Activated T-cell treated with anti-CD3 and anti-CD28 coated beads, Interleukin-2, amount 50 U/mL, for 4 hours (primary cell): ENCODE data around the gene ZYG11B. TPM values are rescaled to one million over a fixed set of nuclear protein-coding genes. Genes with fewer than 3 reads are reported as not detected.
"Not testable (repeated sequence)": the region's sequence is repeated elsewhere in the genome, so short reads cannot be mapped to it uniquely, and the experiment has no call there.

Source experiments
- ATAC-seq, 2 donors: fragments of 200-7000 bp; cut with Tn5 transposase; one replicate each; pipeline ENCODE4 v1.10.0; 2021
- DNase-seq: peaks from one replicate; pipeline ENCODE4 v3.0.0-alpha.2; 2020
- H3K27me3 Mint-ChIP-seq: one replicate; pipeline ENCODE4 v1.8.0; 2021; ENCODE audit warnings: low read depth, mixed read lengths
- H3K36me3 Mint-ChIP-seq: one replicate; pipeline ENCODE4 v1.8.0; 2022; ENCODE audit warnings: mixed read lengths; ENCODE audit not compliant: insufficient read depth
- H3K4me1 Mint-ChIP-seq: one replicate; pipeline ENCODE4 v1.8.0; 2021; ENCODE audit warnings: low read depth, mixed read lengths
- H3K4me3 Mint-ChIP-seq: one replicate; pipeline ENCODE4 v1.8.0; 2021; ENCODE audit warnings: mild to moderate bottlenecking, moderate library complexity, mixed read lengths
- H3K9me3 Mint-ChIP-seq: one replicate; pipeline ENCODE4 v1.8.0; 2021; ENCODE audit warnings: mixed read lengths
- total RNA-seq, 3 donors: library from RNA; stranded (reverse); gene quantifications; one replicate each; pipeline ENCODE4 v1.2.1, GENCODE V29; 2021

Gene ZYG11B
- total RNA-seq, 3 donors from 2014 or later, result 7.7 to 9.2 (median 7.7) TPM

DNA sequence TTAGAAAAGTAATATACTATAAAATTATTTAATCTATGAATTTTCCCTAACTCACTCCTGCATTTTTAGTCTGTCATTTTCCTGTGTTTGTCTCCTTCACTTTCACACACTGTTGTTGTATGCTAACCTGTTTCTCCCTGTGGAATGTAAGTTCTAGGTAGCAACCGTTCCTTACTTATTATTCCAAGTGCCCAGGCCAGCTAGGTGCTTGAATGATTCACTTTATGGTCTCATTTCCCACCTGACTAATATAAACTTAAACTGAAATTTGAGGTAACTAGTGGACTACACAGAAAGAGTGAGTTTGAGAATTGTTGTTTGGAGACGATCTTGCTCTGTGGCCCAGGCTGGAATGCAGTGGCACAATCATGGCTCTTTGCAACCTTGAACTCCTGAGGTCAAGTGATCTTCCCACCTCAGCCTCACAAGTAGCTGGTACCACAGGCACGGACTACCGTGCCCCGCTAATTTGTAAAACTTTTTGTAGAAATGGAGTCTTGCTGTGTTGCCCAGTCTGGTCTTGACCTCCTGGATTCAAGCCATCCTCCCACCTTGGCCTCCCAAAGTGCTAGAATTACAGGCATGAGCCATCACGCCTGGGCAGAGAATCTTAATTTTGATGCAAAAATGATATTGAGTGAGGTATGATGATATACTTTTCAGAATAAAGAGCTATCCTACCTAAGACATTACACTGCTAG, 1.9 kb downstream of the ZYG11B start:
- H3K9me3 Mint-ChIP-seq, result no peaks in the 10 kb centered on the region
- ATAC-seq (no peak), DNase-seq (no peak)
- no peak overlapping the region for H3K4me3 Mint-ChIP-seq
- peaks cover 3% of the 10 kb centered on the region for H3K36me3 Mint-ChIP-seq
- peaks cover 36% of the 10 kb centered on the region for H3K4me1 Mint-ChIP-seq
- H3K27me3 Mint-ChIP-seq, result peaks cover 2% of the 10 kb centered on the region

DNA sequence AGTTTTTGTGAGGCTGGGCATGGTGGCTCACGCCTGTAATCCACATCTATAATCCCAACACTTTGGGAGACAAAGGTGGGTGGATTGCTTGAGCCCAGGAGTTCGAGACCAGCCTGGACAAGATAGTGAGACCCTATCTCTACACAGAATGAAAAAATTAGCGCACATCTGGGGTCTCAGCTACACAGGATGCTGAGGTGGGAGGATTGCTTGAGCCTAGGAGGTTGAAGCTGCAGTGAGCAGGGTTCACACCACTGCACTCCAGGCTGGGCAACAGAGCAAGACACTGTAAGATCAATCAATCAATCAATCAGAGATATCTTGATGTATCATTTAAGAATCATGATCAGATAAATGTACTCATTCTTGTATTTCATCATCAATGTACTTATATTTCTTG, 7.1 kb downstream of the ZYG11B start:
- Mint-ChIP-seq H3K27me3 (no peaks in the 10 kb centered on the region), H3K4me3 (no peak overlapping the region), H3K4me1 (peaks cover 19% of the 10 kb centered on the region), H3K9me3 (no peaks in the 10 kb centered on the region), H3K36me3 (peaks cover 3% of the 10 kb centered on the region)
- DNase-seq (no peak), ATAC-seq (no peak)

GRCh38 chr1:52735371-52735770, 9.1 kb downstream of the ZYG11B start:
- not testable (repeated sequence) for H3K36me3 Mint-ChIP-seq, DNase-seq, H3K27me3 Mint-ChIP-seq, ATAC-seq, H3K9me3 Mint-ChIP-seq, H3K4me3 Mint-ChIP-seq
- peaks cover 16% of the 10 kb centered on the region for H3K4me1 Mint-ChIP-seq

- Mint-ChIP-seq H3K4me1 (peaks cover 15% of the 10 kb centered on the region), H3K4me3 (no peak overlapping the region), H3K9me3 (no peaks in the 10 kb centered on the region), H3K36me3 (peaks cover 4% of the 10 kb centered on the region), H3K27me3 (no peaks in the 10 kb centered on the region)
- DNase-seq, result no peak
- no peak for ATAC-seq
These were observed 11.9 kb downstream of the ZYG11B start for GRCh38 chr1:52738148-52738547.

DNA sequence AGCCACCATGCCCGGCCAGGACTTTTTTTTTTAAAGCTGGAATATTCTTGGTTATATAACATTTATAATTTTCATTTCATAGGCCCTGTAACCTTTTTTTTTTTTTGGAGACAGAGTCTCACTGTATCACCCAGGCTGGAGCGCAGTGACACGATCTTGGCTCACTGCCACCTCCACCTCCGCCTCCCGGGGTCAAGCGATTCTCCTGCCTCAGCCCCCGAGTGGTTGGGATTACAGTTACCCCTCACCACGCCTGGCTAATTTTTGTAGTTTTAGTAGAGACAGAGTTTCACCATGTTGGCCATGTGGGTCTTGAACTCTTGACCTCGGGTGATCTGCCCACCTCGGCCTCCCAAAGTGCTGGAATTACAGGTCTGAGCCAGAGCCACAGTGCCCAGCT, 12.6 kb downstream of the ZYG11B start:
- no peak overlapping the region for H3K4me3 Mint-ChIP-seq
- H3K9me3 Mint-ChIP-seq, result no peaks in the 10 kb centered on the region
- ATAC-seq (no peak), DNase-seq (no peak)
- H3K4me1 Mint-ChIP-seq, result peaks cover 15% of the 10 kb centered on the region
- no peaks in the 10 kb centered on the region for H3K27me3 Mint-ChIP-seq
- peaks cover 4% of the 10 kb centered on the region for H3K36me3 Mint-ChIP-seq

DNA sequence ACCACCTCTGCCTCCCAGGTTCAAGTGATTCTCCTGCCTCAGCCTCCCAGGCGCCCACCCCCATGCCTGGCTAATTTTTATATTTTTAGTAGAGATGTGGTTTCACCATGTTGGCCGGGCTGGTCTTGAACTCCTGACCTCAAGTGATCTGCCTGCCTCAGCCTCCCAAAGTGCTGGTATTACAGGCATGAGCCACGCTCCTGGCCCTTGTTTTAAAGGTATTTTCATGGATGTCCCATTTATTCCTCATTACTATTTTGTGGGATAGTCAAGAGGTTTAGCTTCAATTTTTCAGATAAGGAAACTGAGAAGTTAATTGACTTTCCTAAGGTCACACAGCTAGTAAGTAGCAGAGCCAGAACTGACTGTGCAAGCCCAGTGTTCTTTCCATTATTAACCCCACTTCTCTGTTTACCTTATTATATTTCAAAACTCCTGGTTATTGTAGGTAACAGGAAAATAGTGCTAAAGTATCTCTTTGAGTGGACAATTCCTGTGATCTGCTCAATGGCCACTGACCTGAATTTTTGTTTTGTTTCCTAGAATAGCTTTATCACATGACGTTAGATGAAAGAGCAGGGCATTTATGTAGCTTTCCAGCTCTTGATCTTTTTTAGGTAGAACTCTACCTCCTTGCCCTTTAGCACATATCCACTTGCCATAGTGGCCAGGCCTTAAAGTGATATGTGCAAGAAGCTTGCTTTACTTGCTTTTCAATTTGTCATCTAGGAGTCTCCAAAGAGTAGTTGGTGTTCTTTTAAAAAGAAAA, 13.6 kb downstream of the ZYG11B start:
- H3K36me3 Mint-ChIP-seq, result peaks cover 4% of the 10 kb centered on the region
- H3K4me1 Mint-ChIP-seq, result peaks cover 19% of the 10 kb centered on the region
- DNase-seq (no peak), ATAC-seq (no peak)
- no peaks in the 10 kb centered on the region for H3K9me3 Mint-ChIP-seq
- no peaks in the 10 kb centered on the region for H3K27me3 Mint-ChIP-seq
- H3K4me3 Mint-ChIP-seq, result no peak overlapping the region

- ATAC-seq, result no peak
- Mint-ChIP-seq H3K27me3 (no peaks in the 10 kb centered on the region), H3K36me3 (peaks cover 4% of the 10 kb centered on the region), H3K4me3 (no peak overlapping the region), H3K9me3 (no peaks in the 10 kb centered on the region), H3K4me1 (peaks cover 22% of the 10 kb centered on the region)
- DNase-seq, result no peak
These were observed 15.0 kb downstream of the ZYG11B start for GRCh38 chr1:52741259-52741658.

GRCh38 chr1:52746189-52746588, 19.9 kb downstream of the ZYG11B start:
- Mint-ChIP-seq H3K9me3 (no peaks in the 10 kb centered on the region), H3K36me3 (peaks cover 4% of the 10 kb centered on the region), H3K4me1 (peaks cover 26% of the 10 kb centered on the region), H3K4me3 (no peak overlapping the region), H3K27me3 (no peaks in the 10 kb centered on the region)
- no peak for ATAC-seq
- DNase-seq, result no peak

- Mint-ChIP-seq H3K4me1 (peaks cover 25% of the 10 kb centered on the region), H3K36me3 (no peaks in the 10 kb centered on the region), H3K9me3 (no peaks in the 10 kb centered on the region), H3K27me3 (no peaks in the 10 kb centered on the region), H3K4me3 (no peak overlapping the region)
- DNase-seq, result no peak
- no peak for ATAC-seq
These were observed 21.2 kb downstream of the ZYG11B start for GRCh38 chr1:52747450-52747849.

GRCh38 chr1:52748119-52748518, 21.9 kb downstream of the ZYG11B start:
- Mint-ChIP-seq H3K4me3 (no peak overlapping the region), H3K4me1 (peaks cover 25% of the 10 kb centered on the region), H3K9me3 (no peaks in the 10 kb centered on the region), H3K27me3 (no peaks in the 10 kb centered on the region), H3K36me3 (no peaks in the 10 kb centered on the region)
- DNase-seq (no peak), ATAC-seq (no peak)

- not testable (repeated sequence) for H3K4me3 Mint-ChIP-seq, H3K36me3 Mint-ChIP-seq, ATAC-seq
These were observed 23.2 kb downstream of the ZYG11B start for GRCh38 chr1:52749496-52749895.

DNA sequence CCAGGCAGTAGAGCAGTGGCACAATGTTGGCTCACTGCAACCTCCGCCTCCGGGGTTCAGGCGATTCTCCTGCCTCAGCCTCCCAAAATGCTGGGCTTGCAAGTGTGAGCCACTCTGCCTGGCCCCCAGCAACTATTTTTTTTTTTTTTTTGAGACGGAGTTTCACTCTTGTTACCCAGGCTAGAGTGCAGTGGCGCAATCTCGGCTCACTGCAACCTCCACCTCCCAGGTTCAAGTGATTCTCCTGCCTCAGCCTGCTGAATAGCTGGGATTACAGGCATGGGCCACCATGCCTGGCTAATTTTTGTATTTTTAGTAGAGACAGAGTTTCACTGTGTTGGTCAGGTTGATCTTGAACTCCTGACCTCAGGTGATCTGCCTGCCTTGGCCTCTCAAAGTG, 23.9 kb downstream of the ZYG11B start:
- not testable (repeated sequence) for H3K4me3 Mint-ChIP-seq, H3K27me3 Mint-ChIP-seq, H3K36me3 Mint-ChIP-seq, DNase-seq, H3K9me3 Mint-ChIP-seq, ATAC-seq
- H3K4me1 Mint-ChIP-seq, result peaks cover 20% of the 10 kb centered on the region

More at GRCh38 chr1:52749496-52749895, 23.2 kb downstream of the ZYG11B start:
- H3K4me1 Mint-ChIP-seq, result peaks cover 23% of the 10 kb centered on the region
- not testable (repeated sequence) for H3K9me3 Mint-ChIP-seq, H3K27me3 Mint-ChIP-seq, DNase-seq

GRCh38 chr1:52751589-52752483, 25.6 kb downstream of the ZYG11B start:
- no peaks in the 10 kb centered on the region for H3K27me3 Mint-ChIP-seq
- DNase-seq (no peak), ATAC-seq (no peak)
- peaks cover 15% of the 10 kb centered on the region for H3K4me1 Mint-ChIP-seq
- H3K9me3 Mint-ChIP-seq, result no peaks in the 10 kb centered on the region
- H3K4me3 Mint-ChIP-seq, result no peak overlapping the region
- peaks cover 5% of the 10 kb centered on the region for H3K36me3 Mint-ChIP-seq

- DNase-seq, result no peak
- no peak overlapping the region for H3K4me3 Mint-ChIP-seq
- H3K4me1 Mint-ChIP-seq, result peaks cover 11% of the 10 kb centered on the region
- H3K27me3 Mint-ChIP-seq, result no peaks in the 10 kb centered on the region
- H3K36me3 Mint-ChIP-seq, result peaks cover 5% of the 10 kb centered on the region
- ATAC-seq, result no peak
- no peaks in the 10 kb centered on the region for H3K9me3 Mint-ChIP-seq
These were observed 26.2 kb downstream of the ZYG11B start for GRCh38 chr1:52752484-52752826.
